Naive thymus-derived CD8-positive, alpha-beta T cell (primary cell): ENCODE measurements around the gene PHYH. TPM values are rescaled to one million over a fixed set of nuclear protein-coding genes. Genes with fewer than 3 reads are reported as not detected.

Experiments
- ATAC-seq, 2 donors: fragments of 150-1000 bp; cut with Tn5 transposase in 1 of 2; sonication (Bioruptor Pico), chemical (Tn5 transposase) in 1 of 2; 1 replicate in 1 of 2; 2 replicates in 1 of 2; pipeline ENCODE4 v1.10.0; 2021; ENCODE audit warnings: mild to moderate bottlenecking in 2 of 2, moderate library complexity in 2 of 2
- POLR2A ChIA-PET: fragments of 350-600 bp; sonication (Branson Sonifier 250); formaldehyde crosslinking; loops from one replicate; lab custom pipeline; 2021; ENCODE audit warnings: antibody characterized with exemption; lab: Charles Lee
- DNase-seq, 10 donors: peaks; one replicate each; pipeline versions ENCODE4 v3.0.0 to v3.0.0-alpha.2; 2020 to 2022
- H3K27ac Mint-ChIP-seq, 10 donors: one replicate each; pipeline ENCODE4 v1.8.0; 2020 to 2022; ENCODE audit warnings: mild to moderate bottlenecking in 10 of 10, mixed read lengths in 10 of 10, moderate library complexity in 4 of 10, inconsistent platforms in 1 of 10
- H3K27me3 Mint-ChIP-seq, 5 donors: one replicate each; pipeline ENCODE4 v1.8.0; 2021 to 2022; ENCODE audit warnings: mixed read lengths in 5 of 5
- H3K36me3 Mint-ChIP-seq, 3 donors: one replicate each; pipeline ENCODE4 v1.8.0; 2020 to 2022; ENCODE audit warnings: mixed read lengths in 3 of 3, mild to moderate bottlenecking in 2 of 3, inconsistent platforms in 1 of 3
- H3K4me1 Mint-ChIP-seq, 4 donors: one replicate each; pipeline ENCODE4 v1.8.0; 2021 to 2022; ENCODE audit warnings: mixed read lengths in 4 of 4
- H3K4me3 Mint-ChIP-seq, 10 donors: one replicate each; pipeline ENCODE4 v1.8.0; 2020 to 2022; ENCODE audit warnings: mild to moderate bottlenecking in 10 of 10, mixed read lengths in 10 of 10, moderate library complexity in 6 of 10, inconsistent platforms in 1 of 10
- H3K9me3 Mint-ChIP-seq, 9 donors: one replicate each; pipeline ENCODE4 v1.8.0; 2020 to 2022; ENCODE audit warnings: mixed read lengths in 9 of 9, mild to moderate bottlenecking in 3 of 9, inconsistent platforms in 1 of 9, moderate library complexity in 1 of 9
- polyA plus RNA-seq, 3 donors: library from polyadenylated mRNA; unstranded; fragments of 300-500 nt; fragmentation: Illumina TruSeq; gene quantifications; one replicate each; pipeline ENCODE4 v1.2.3, GENCODE V29; 2021
- total RNA-seq, 8 experiments: library from RNA in 2 of 8; stranded (reverse) in 2 of 8; gene quantifications; one replicate each; pipeline ENCODE4 v1.2.3 and lab custom pipeline; 2021 to 2026

PHYH gene
- total RNA-seq, result 10 to 100 TPM; 17.3 to 18.6 TPM
- polyA plus RNA-seq, result 10 to 100 TPM; 17.6 to 20.5 (median 20.1) TPM
- total RNA-seq (lab: John Stamatoyannopoulos, UW), result 11.2 to 25.0 (median 13.8) reads per million in 6 experiments

- POLR2A ChIA-PET, result interaction anchor here (0.6 to 6.8 kb wide), 8 partner anchors 19 to 287 kb away, joined by 3 to 132 read pairs (median 5); partner anchors contain the start of genes MCM10, PRPF18 and SEPHS1
- peaks cover 0 to 7% (median 0%) of the 10 kb centered on the region in 3 donors for H3K36me3 Mint-ChIP-seq
These were observed at the start of gene PHYH for GRCh38 chr10:13299437-13300287. TSS of gene PHYH (minus strand) at chr10:13300064. CDS start at chr10:13300042, 22 bp downstream.

DNA sequence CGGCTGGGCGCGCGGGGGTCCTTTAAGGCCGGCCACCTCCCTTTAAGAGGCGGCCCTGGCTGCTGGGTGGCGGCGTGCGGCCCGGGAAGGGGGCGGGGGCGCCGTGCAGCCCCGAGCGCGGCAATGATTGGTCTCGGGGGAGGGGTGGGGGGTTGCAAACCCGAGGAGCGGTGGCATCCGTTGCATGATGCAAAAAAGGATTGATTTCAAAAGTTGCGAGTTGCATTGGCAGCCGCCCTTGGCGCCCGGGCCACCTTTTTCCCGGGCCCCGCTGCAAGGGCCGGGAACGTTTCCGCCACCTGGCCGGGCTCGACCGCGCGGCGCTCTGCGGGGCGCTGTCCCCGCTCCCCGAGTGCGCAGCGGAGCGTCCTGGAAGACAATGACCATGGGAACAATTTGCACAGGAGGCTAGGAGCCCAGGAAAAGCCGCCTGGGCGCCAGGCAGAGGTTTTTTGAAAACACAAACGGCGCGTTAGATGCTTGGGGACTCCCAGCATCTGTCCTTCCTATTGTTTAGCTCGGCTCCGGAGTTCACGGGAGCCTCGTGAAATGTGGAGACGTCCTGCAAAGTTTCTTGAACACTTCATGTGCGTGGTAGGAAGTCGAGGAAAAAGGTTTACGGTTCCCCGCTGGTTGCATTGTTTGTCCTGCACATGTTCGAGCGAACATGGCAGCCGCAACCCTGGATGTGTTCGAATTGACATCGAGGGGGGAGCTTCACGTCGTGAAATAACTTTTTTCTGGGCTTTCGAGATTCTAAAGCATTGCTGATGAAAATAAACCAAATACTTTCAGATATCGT lies 48.6 kb upstream of the PHYH start, which contains the start of gene SEPHS1:
TSS of gene SEPHS1 (minus strand) at position 78 of the 802 bp plus-strand sequence. CDS start 3,343 bp downstream, outside the sequence.
- POLR2A ChIA-PET, result interaction anchor here (0.7 to 4.6 kb wide), 10 partner anchors 8 to 1610 kb away, joined by 3 to 132 read pairs (median 4); partner anchors contain the start of genes CDNF, HSPA14, MEIG1 and MSANTD7
- ATAC-seq, result peak; percentile 70 to 77
- Mint-ChIP-seq H3K36me3 (peaks cover 0 to 7% (median 5%) of the 10 kb centered on the region in 3 donors), H3K4me1 (peaks cover 21 to 68% (median 64%) of the 10 kb centered on the region in 4 donors), H3K27ac (peak within 1 kb of the TSS; percentile 92 to 99 (median 96)), H3K27me3 (peaks cover 0 to 3% (median 0%) of the 10 kb centered on the region in 5 donors), H3K9me3 (no peaks in the 10 kb centered on the region), H3K4me3 (peak within 1 kb of the TSS; percentile 77 to 97 (median 95))
- peak; percentile 74 to 91 (median 80) for DNase-seq

More at GRCh38 chr10:13299437-13300287, at the start of gene PHYH:
- no peaks in the 10 kb centered on the region for H3K27me3 Mint-ChIP-seq
- H3K4me1 Mint-ChIP-seq, result peaks cover 13 to 32% (median 27%) of the 10 kb centered on the region in 4 donors
- DNase-seq (peak; percentile 70 to 87 (median 77)), ATAC-seq (peak; percentile 64 to 71)
- H3K27ac Mint-ChIP-seq, result peak within 1 kb of the TSS; percentile 86 to 100 (median 97)
- H3K9me3 Mint-ChIP-seq, result no peaks in the 10 kb centered on the region
- peak within 1 kb of the TSS; percentile 80 to 92 (median 88) for H3K4me3 Mint-ChIP-seq

GRCh38 chr10:13347500-13348156 lies 47.8 kb upstream of the PHYH start:
- Mint-ChIP-seq H3K9me3 (no peaks in the 10 kb centered on the region), H3K27ac (peak overlapping the region in 5 of 10 donors; percentile 43 to 98 (median 71)), H3K27me3 (no peaks in the 10 kb centered on the region), H3K36me3 (peaks cover 0 to 10% (median 5%) of the 10 kb centered on the region in 3 donors), H3K4me1 (peaks cover 22 to 68% (median 64%) of the 10 kb centered on the region in 4 donors), H3K4me3 (peak overlapping the region in 8 of 10 donors; percentile 46 to 80 (median 66))
- ATAC-seq (peak; percentile 52 to 59), DNase-seq (peak; percentile 61 to 86 (median 75))
- POLR2A ChIA-PET, result interaction anchor here (1.0 to 1.5 kb wide), 4 partner anchors 45 to 1611 kb away, joined by 3 to 6 read pairs (median 5); partner anchors contain the start of genes MEIG1 and PHYH

- Mint-ChIP-seq H3K9me3 (no peaks in the 10 kb centered on the region), H3K36me3 (peaks cover 0 to 10% (median 5%) of the 10 kb centered on the region in 3 donors), H3K27ac (peak overlapping the region; percentile 59 to 93 (median 89)), H3K4me1 (peaks cover 19 to 67% (median 60%) of the 10 kb centered on the region in 4 donors), H3K27me3 (no peaks in the 10 kb centered on the region), H3K4me3 (peak overlapping the region; percentile 69 to 90 (median 84))
- DNase-seq, result peak in 1 of 10 donors; percentile 23
- POLR2A ChIA-PET, result interaction anchor here (1.0 kb wide), 3 partner anchors 45 to 237 kb away, joined by 4 to 6 read pairs (median 6); partner anchors contain the start of gene PHYH
- peak; percentile 22 to 31 for ATAC-seq
These were observed 47.2 kb upstream of the PHYH start for GRCh38 chr10:13347043-13347499.

DNA sequence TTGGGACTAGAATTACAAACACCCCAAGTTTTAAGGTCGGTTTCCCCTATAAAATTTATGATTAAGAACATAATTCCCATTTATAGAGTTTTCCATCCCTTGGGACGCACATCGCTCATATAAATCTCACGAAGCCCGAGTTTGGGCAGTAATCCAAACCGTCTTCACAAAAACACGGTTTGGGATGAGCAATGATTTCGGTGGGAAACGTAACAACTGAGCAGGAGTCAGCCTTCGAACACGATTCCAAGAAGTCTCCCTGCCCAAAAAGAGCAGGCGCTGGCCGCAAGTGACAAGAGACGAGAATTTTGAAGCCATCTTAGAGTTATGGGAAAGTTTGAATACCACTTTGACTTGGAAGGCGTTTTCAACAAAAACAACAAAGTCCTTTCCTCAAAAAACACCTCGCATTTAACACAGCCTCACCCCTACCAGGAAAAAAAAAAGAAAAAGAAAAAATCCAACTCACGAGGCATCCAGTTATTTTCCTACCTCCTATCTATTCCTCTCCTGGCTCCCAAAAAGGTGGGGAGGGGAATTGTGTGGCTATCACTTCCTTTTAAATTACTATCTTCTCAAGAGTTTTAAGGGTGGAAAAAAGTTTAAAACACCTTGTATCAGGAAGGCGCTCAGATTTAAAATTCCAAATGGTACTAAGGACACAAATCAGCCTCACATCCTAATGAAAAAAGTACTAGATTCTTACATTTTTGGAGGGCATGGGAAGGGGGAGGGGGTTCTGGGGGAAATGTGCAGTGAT lies 46.6 kb upstream of the PHYH start:
- H3K27ac Mint-ChIP-seq, result peak overlapping the region; percentile 59 to 93 (median 89)
- peaks cover 13 to 61% (median 54%) of the 10 kb centered on the region in 4 donors for H3K4me1 Mint-ChIP-seq
- DNase-seq (peak in 1 of 10 donors; percentile 1), ATAC-seq (no peak)
- peaks cover 0 to 12% (median 5%) of the 10 kb centered on the region in 3 donors for H3K36me3 Mint-ChIP-seq
- POLR2A ChIA-PET, result interaction anchor here (1.0 kb wide), 3 partner anchors 44 to 237 kb away, joined by 4 to 6 read pairs (median 6); partner anchors contain the start of gene PHYH
- H3K27me3 Mint-ChIP-seq, result no peaks in the 10 kb centered on the region
- peak overlapping the region; percentile 69 to 90 (median 84) for H3K4me3 Mint-ChIP-seq
- no peaks in the 10 kb centered on the region for H3K9me3 Mint-ChIP-seq

DNA sequence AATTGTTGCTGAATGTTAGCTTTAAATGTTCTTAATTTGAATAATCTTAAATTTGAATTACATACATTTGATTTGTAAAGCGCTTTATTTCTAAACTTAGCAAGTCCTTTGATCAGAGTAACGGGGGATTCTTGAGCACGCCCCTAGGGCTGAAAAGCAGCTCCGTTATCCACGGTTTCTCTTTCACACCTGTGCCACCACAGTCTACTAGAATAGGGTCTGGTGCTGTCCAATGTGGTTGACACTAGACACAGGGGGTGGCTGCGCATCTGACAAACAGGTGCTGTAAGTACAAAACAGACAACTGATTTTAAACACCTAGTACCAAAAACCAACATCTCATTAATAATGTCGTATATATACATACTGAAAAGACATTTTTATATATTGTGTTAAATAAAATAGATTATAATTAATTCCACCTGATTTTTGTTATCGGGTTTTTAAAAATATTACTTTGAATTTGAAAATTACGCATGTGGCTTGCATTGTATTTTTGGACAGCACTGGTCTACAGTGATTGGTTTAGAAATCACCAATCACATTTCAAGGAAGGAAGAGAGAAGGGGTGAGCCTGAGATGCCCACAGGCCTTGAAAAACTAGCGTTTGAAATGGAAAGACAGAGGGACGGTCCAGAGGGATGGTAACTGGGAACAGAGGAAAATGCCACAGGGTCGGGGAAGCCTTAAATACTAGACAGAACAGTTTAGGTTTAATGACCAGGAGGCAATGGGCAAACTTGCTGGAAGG lies 40.9 kb upstream of the PHYH start:
- peak in 4 of 10 donors; percentile 25 to 37 (median 31) for DNase-seq
- Mint-ChIP-seq H3K9me3 (no peaks in the 10 kb centered on the region), H3K27me3 (no peaks in the 10 kb centered on the region), H3K4me3 (peak overlapping the region; percentile 20 to 63 (median 50)), H3K4me1 (peaks cover 16 to 58% (median 44%) of the 10 kb centered on the region in 4 donors), H3K36me3 (peaks cover 0 to 51% (median 8%) of the 10 kb centered on the region in 3 donors), H3K27ac (peak overlapping the region in 4 of 10 donors; percentile 36 to 77 (median 72))
- POLR2A ChIA-PET, result interaction anchor here (0.7 to 2.7 kb wide), 3 partner anchors 8 to 1211 kb away, joined by 3 to 13 read pairs (median 4); no protein-coding TSS in a partner anchor
- peak; percentile 92 to 96 for ATAC-seq

- POLR2A ChIA-PET, result interaction anchor here (1.0 to 2.7 kb wide), 2 partner anchors 9 to 38 kb away, joined by 4 to 13 read pairs; no protein-coding TSS in a partner anchor
- peak overlapping the region; percentile 32 to 82 (median 66) for H3K27ac Mint-ChIP-seq
- H3K27me3 Mint-ChIP-seq, result no peaks in the 10 kb centered on the region
- H3K4me3 Mint-ChIP-seq, result peak overlapping the region in 8 of 10 donors; percentile 20 to 63 (median 52)
- peaks cover 13 to 50% (median 37%) of the 10 kb centered on the region in 4 donors for H3K4me1 Mint-ChIP-seq
- peaks cover 0 to 59% (median 8%) of the 10 kb centered on the region in 3 donors for H3K36me3 Mint-ChIP-seq
- DNase-seq (no peak), ATAC-seq (no peak)
- H3K9me3 Mint-ChIP-seq, result no peaks in the 10 kb centered on the region
These were observed 40.2 kb upstream of the PHYH start for GRCh38 chr10:13340068-13340467.

DNA sequence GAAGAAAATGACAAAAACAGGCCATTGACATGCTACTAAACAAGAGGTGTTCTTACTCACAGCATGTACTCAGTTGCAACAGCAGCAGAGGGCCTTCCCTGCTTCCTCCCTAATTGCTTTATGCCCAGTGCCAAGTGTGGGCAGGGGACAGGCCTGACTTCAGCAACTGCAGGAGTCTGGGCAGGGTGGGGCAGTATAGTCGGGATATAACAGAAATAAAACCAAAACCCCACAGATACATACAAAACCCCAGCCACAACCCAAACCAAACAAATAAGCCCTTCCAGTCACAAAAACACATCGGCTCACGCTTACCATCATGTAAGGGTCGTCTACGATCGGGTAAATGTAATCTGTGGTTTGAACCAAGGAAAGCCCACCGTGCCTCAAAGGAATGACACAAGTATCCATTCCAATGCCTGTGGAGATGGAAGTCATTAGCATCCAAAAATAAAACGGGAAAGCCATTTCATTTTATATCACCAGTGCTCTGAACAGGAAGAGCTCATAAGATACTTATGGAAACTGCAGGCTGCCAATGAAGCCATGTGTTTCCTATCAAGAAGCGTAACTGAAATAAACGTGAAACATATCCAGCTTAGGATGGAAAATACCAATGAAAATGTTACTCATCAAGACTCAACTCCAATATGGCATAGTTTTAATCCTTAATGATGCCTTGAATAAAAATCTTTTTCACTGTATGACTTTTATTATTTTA lies 38.7 kb upstream of the PHYH start:
- POLR2A ChIA-PET, result no interaction called here
- DNase-seq (no peak), ATAC-seq (no peak)
- Mint-ChIP-seq H3K36me3 (peaks cover 0 to 67% (median 5%) of the 10 kb centered on the region in 3 donors), H3K4me3 (no peak overlapping the region), H3K9me3 (no peaks in the 10 kb centered on the region), H3K27ac (peak overlapping the region in 1 of 10 donors; percentile 53), H3K27me3 (no peaks in the 10 kb centered on the region), H3K4me1 (peaks cover 11 to 41% (median 27%) of the 10 kb centered on the region in 4 donors)

- H3K9me3 Mint-ChIP-seq, result no peaks in the 10 kb centered on the region
- H3K4me3 Mint-ChIP-seq, result no peak overlapping the region
- no peaks in the 10 kb centered on the region for H3K27me3 Mint-ChIP-seq
- H3K4me1 Mint-ChIP-seq, result peaks cover 8 to 36% (median 27%) of the 10 kb centered on the region in 4 donors
- H3K36me3 Mint-ChIP-seq, result peaks cover 0 to 69% (median 4%) of the 10 kb centered on the region in 3 donors
- POLR2A ChIA-PET, result no interaction called here
- ATAC-seq (no peak), DNase-seq (no peak)
- H3K27ac Mint-ChIP-seq, result peak overlapping the region in 1 of 10 donors; percentile 30
These were observed 37.9 kb upstream of the PHYH start for GRCh38 chr10:13337827-13338196.
